ENCODE data around the gene SREBF1.

The SREBF1 gene

DNA sequence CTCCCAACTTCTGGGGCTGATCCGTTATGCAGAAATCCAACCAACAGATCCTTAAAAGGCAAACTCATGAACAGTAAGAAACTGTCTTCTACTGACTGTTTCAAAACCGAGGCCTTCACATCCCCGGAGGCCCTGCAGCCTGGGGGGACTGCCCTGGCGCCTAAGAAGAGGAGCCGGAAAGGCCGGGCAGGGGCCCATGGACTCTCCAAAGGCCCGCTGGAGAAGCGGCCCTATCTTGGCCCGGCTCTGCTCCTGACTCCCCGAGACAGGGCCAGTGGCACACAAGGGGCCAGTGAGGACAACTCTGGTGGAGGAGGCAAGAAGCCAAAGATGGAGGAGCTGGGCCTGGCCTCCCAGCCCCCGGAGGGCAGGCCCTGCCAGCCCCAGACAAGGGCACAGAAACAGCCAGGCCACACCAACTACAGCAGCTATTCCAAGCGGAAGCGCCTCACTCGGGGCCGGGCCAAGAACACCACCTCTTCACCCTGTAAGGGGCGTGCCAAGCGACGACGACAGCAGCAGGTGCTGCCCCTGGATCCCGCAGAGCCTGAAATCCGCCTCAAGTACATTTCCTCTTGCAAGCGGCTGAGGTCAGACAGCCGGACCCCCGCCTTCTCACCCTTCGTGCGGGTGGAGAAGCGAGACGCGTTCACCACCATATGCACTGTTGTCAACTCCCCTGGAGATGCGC lies 39.5 kb downstream of the SREBF1 start:
- no peak for DNase-seq (ENCODE audit: low read depth in 2 of 2, low spot score in 1 of 2)

DNA sequence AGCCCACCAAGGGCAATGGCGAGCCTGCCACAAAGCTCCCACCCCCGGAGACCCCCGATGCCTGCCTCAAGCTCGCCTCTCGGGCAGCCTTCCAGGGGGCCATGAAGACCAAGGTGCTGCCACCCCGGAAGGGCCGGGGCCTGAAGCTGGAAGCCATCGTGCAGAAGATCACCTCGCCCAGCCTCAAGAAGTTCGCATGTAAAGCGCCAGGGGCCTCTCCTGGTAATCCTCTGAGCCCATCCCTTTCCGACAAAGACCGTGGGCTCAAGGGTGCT lies 40.1 kb downstream of the SREBF1 start:
- DNase-seq (ENCODE audit: low read depth in 2 of 2, low spot score in 1 of 2), result no peak

GRCh38 chr17:17795946-17796786 lies 40.6 kb downstream of the SREBF1 start:
- DNase-seq (ENCODE audit: low read depth in 2 of 2, low spot score in 1 of 2), result no peak

GRCh38 chr17:17795296-17795695 lies 41.5 kb downstream of the SREBF1 start:
- no peak for DNase-seq (ENCODE audit: low read depth in 2 of 2, low spot score in 1 of 2)

- DNase-seq (ENCODE audit: low read depth in 2 of 2, low spot score in 1 of 2), result no peak
These were observed 42.4 kb downstream of the SREBF1 start for GRCh38 chr17:17794382-17794781.

- no peak for DNase-seq (ENCODE audit: low read depth in 2 of 2, low spot score in 1 of 2)
These were observed 43.2 kb downstream of the SREBF1 start for GRCh38 chr17:17793378-17794214.

- DNase-seq (ENCODE audit: low read depth in 2 of 2, low spot score in 1 of 2), result peak in 1 of 2 donors; percentile 27
These were observed 44.0 kb downstream of the SREBF1 start for GRCh38 chr17:17792551-17793377.

- DNase-seq (ENCODE audit: low read depth in 2 of 2, low spot score in 1 of 2), result no peak
These were observed 44.7 kb downstream of the SREBF1 start for GRCh38 chr17:17792037-17792550.

- no peak for DNase-seq (ENCODE audit: low read depth in 2 of 2, low spot score in 1 of 2)
These were observed 45.9 kb downstream of the SREBF1 start for GRCh38 chr17:17790637-17791464.

- no peak for DNase-seq (ENCODE audit: low read depth in 2 of 2, low spot score in 1 of 2)
These were observed 46.8 kb downstream of the SREBF1 start for GRCh38 chr17:17789828-17790636.

DNA sequence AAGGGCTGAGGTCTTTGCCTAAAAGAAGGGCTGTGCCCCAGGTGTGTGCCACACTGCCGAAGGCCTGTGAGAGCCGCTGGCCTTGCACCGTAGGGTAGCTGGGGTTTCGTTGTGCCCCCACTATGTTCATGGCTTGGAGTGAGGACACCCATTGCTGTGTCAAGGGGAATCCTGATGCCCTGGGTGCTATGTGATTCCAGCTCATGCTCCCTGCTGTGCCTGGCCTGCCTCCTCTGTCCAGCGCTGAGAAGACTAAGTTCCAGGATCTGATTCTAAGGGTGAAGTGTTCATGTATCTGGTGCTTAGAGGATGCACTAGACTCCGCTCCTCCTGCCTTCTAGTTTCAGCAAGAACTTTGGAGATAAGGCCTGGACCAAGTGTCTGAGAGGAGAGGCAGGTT lies 47.4 kb downstream of the SREBF1 start:
- no peak for DNase-seq (ENCODE audit: low read depth in 2 of 2, low spot score in 1 of 2)

DNA sequence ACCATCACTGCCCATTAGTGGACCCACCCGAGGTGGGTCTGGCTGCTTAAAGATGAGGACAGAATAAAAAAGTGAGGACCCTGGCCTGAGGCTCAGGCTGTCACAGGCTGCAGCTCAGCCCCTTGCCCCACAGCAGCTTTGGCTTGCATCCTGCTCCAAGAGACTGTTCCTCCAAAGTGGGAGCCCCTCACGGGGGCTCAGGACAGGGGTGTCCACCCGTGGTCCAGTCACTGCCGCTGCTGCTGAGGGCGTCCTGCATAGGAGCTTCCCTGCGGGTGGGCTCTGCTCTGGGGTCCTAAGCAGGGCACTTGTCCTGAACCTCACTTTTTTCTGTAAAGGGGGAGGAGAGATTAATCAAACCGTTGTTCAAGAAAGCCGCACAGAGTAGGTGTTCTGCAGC lies 47.8 kb downstream of the SREBF1 start:
- DNase-seq (ENCODE audit: low read depth in 2 of 2, low spot score in 1 of 2), result no peak

- no peak for DNase-seq (ENCODE audit: low read depth in 2 of 2, low spot score in 1 of 2)
These were observed 49.2 kb downstream of the SREBF1 start for GRCh38 chr17:17787568-17787967.

DNA sequence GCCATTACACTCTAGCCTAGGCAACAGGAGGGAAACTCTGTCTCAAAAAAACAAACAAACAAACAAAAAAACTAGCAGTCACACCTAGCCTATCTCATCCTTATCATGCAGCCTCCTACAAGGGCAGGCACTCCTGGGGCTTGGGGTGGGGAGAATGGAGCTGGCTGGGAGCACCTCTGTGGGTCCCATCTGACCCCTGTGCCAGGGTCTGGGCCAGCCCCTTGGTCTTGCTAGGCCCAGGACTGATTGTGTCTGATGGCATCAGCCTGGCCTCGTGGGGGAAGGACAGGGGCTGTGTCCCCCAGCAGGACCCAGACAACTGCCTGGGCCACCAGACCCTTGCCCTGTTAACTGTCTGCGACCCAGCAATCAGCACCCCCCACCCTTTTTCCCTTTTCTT lies 49.8 kb downstream of the SREBF1 start:
- DNase-seq (ENCODE audit: low read depth in 2 of 2, low spot score in 1 of 2), result no peak

DNA sequence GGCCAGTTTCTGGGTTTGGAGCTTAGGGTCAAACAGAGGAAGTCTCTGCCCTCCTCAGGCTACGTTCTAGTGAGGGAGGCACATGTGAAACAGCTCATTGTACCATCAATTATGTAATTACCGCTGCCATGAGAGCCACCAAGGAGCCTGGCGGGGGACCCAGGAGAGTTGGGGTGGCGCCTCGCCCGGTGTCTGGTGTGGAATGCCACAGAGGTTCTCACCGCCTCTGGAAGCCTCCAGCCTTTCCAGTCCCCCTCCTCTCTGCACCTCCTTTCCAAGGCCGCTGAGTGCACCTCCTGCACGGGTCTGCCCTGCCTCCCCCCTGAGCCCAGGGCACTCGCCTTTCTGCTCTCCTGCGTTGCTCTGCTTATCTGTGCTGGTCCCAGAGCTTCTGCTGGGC lies 51.4 kb downstream of the SREBF1 start:
- no peak for DNase-seq (ENCODE audit: low read depth in 2 of 2, low spot score in 1 of 2)

- no peak for DNase-seq (ENCODE audit: low read depth in 2 of 2, low spot score in 1 of 2)
These were observed 52.0 kb downstream of the SREBF1 start for GRCh38 chr17:17784657-17785267.

- no peak for DNase-seq (ENCODE audit: low read depth in 2 of 2, low spot score in 1 of 2)
These were observed 52.7 kb downstream of the SREBF1 start for GRCh38 chr17:17783825-17784656.

Measured in stimulated activated CD8-positive, alpha-beta memory T cell treated with anti-CD3 and anti-CD28 coated beads, Interleukin-4, amount 100 ng/mL, for 1 hour (primary cell).